Aorta (tissue), 5 donors: Measurements from ENCODE around the gene LRP8. TPM values are rescaled to one million over a fixed set of nuclear protein-coding genes. Genes with fewer than 3 reads are reported as not detected.
A peak's percentile ranks its signal among the peaks of the same experiment; 100 is the strongest.

Experiments used
- ATAC-seq: fragments of 200-7000 bp; cut with Tn5 transposase; one replicate; pipeline ENCODE4 v1.9.1; 2022; ENCODE audit warnings: moderate library complexity; ENCODE audit not compliant: low FRiP score
- DNase-seq, 2 donors: peaks; one replicate each; pipeline ENCODE4 v3.0.0-alpha.2; 2020
- H3K27ac ChIP-seq, 2 donors: one replicate each; pipeline ENCODE4 v1.5.1; 2013; ENCODE audit warnings: low read length in 2 of 2, mild to moderate bottlenecking in 2 of 2, moderate library complexity in 2 of 2, control low read depth in 1 of 2, inconsistent platforms in 1 of 2, low read depth in 1 of 2
- H3K27me3 ChIP-seq, 2 donors: one replicate each; pipeline ENCODE4 v1.6.1; 2013; ENCODE audit warnings: control low read depth in 1 of 2, low read length in 1 of 2, mild to moderate bottlenecking in 1 of 2, moderate library complexity in 1 of 2; ENCODE audit not compliant: insufficient read depth in 2 of 2, control insufficient read depth in 1 of 2
- H3K36me3 ChIP-seq, 2 donors: one replicate each; pipeline ENCODE4 v1.6.1; 2013; ENCODE audit warnings: control low read depth in 1 of 2, low read length in 1 of 2, mild to moderate bottlenecking in 1 of 2; ENCODE audit not compliant: insufficient read depth in 2 of 2, control insufficient read depth in 1 of 2
- H3K4me1 ChIP-seq, 2 donors: one replicate each; pipeline ENCODE4 v1.6.1; 2013; ENCODE audit warnings: low read length in 2 of 2, control low read depth in 1 of 2, mild to moderate bottlenecking in 1 of 2, moderate library complexity in 1 of 2; ENCODE audit not compliant: insufficient read depth in 2 of 2, control insufficient read depth in 1 of 2
- H3K4me3 ChIP-seq, 2 donors: one replicate each; pipeline ENCODE4 v1.5.1; 2013; ENCODE audit warnings: low read length in 2 of 2, control low read depth in 1 of 2, mild to moderate bottlenecking in 1 of 2
- H3K9me3 ChIP-seq: one replicate; pipeline ENCODE4 v1.6.1; 2013; ENCODE audit warnings: mild to moderate bottlenecking, low read length; ENCODE audit not compliant: control insufficient read depth
- whole genome bisulfite sequencing, 2 donors: extraction: QIAGEN DNeasy Blood & Tissue Kit; methylation state at CpG; one replicate each; pipeline ENCODE4 v1.1.7; 2013; 5-methylcytosine and 5-hydroxymethylcytosine counted together
- intact Hi-C, 2 donors: fragments of 100-400 bp; cut with DNase I; formaldehyde crosslinking; loops; one replicate each; pipeline versions ENCODE4 v1.14.2 to v1.15.0; 2022
- polyA plus RNA-seq, 2 donors: library from polyadenylated mRNA; stranded (reverse); fragments of 200-250 nt; gene quantifications; one replicate each; pipeline ENCODE4 v1.2.3, GENCODE V29; 2013
- total RNA-seq, 2 donors: library from RNA; stranded (reverse); fragmentation: NEBNext Ultra II Directional; extraction: Animal tissue kit (Norgen Biotek cat#: 25700); gene quantifications; one replicate each; pipeline ENCODE4 v1.2.1, GENCODE V29; 2021
- donor health status: healthy with polysubstance abuse.
- donor health status: Bipolar disorder and iron deficiency.
- donor health status: DM: no; HTN: no; CAD: no.
- donor health status: DM: no; HTN: no; CAD: no.
- donor health status: DM: yes; HTN: yes; CAD: no.

LRP8 gene
- total and polyA plus RNA-seq, 4 donors, result 1.1 to 12.3 (median 5.9) TPM

- Histone ChIP-seq H3K27me3 (no peaks in the 10 kb centered on the region), H3K4me1 (no peaks in the 10 kb centered on the region), H3K4me3 (no peak overlapping the region), H3K27ac (no peak overlapping the region), H3K36me3 (no peaks in the 10 kb centered on the region), H3K9me3 (no peaks in the 10 kb centered on the region)
- 87 to 89% methylated on average over 35 of the region's 35 CpGs for WGBS, 2 donors
- no peak for ATAC-seq
- peak; percentile 37 to 72 for DNase-seq
- intact Hi-C loops, result loop anchor here (5.0 kb wide), 2 partner anchors 37 to 52 kb away; no protein-coding TSS in a partner anchor
Observed at GRCh38 chr1:53328541-53329499, 950 bp upstream of the LRP8 start.

- DNase-seq, result peak; percentile 57 to 85
- no peaks in the 10 kb centered on the region for H3K27me3 ChIP-seq
- H3K36me3 ChIP-seq, result no peaks in the 10 kb centered on the region
- H3K27ac ChIP-seq, result peak overlapping the region in 1 of 2 donors; percentile 45
- peak overlapping the region; percentile 71 to 80 for H3K4me3 ChIP-seq
- no peaks in the 10 kb centered on the region for H3K4me1 ChIP-seq
- intact Hi-C loops, result loop anchor here (1.0 to 5.0 kb wide), 3 partner anchors 34 to 50 kb away; no protein-coding TSS in a partner anchor
- peak; percentile 31 for ATAC-seq
- H3K9me3 ChIP-seq, result no peaks in the 10 kb centered on the region
- WGBS, 2 donors, result 0 to 1% methylated on average over 51 to 68 of the region's 68 CpGs
Observed at GRCh38 chr1:53327182-53327913, 522 bp downstream of the LRP8 start.

GRCh38 chr1:53326598-53327181 is 1.2 kb downstream of the LRP8 start:
- intact Hi-C loops, result loop anchor here (1.0 to 5.0 kb wide), 3 partner anchors 33 to 49 kb away; no protein-coding TSS in a partner anchor
- no peaks in the 10 kb centered on the region for H3K9me3 ChIP-seq
- WGBS, 2 donors, result 0 to 1% methylated on average over 53 of the region's 53 CpGs
- H3K36me3 ChIP-seq, result no peaks in the 10 kb centered on the region
- H3K27ac ChIP-seq, result peak overlapping the region in 1 of 2 donors; percentile 5
- DNase-seq (peak in 1 of 2 donors; percentile 82), ATAC-seq (peak; percentile 58)
- H3K4me1 ChIP-seq, result no peaks in the 10 kb centered on the region
- H3K4me3 ChIP-seq, result peak overlapping the region; percentile 71 to 80
- H3K27me3 ChIP-seq, result no peaks in the 10 kb centered on the region

GRCh38 chr1:53326088-53326597 is 1.7 kb downstream of the LRP8 start:
- H3K27ac ChIP-seq, result no peak overlapping the region
- intact Hi-C loops, result loop anchor here (5.0 kb wide), 2 partner anchors 34 to 49 kb away; no protein-coding TSS in a partner anchor
- H3K4me1 ChIP-seq, result no peaks in the 10 kb centered on the region
- no peaks in the 10 kb centered on the region for H3K27me3 ChIP-seq
- 0 to 1% methylated on average over 35 to 42 of the region's 42 CpGs for WGBS, 2 donors
- peak overlapping the region; percentile 71 to 80 for H3K4me3 ChIP-seq
- peak; percentile 93 for ATAC-seq
- peak; percentile 92 to 94 for DNase-seq
- H3K9me3 ChIP-seq, result no peaks in the 10 kb centered on the region
- no peaks in the 10 kb centered on the region for H3K36me3 ChIP-seq

- H3K27me3 ChIP-seq, result no peaks in the 10 kb centered on the region
- no peak overlapping the region for H3K27ac ChIP-seq
- 7 to 12% methylated on average over 26 of the region's 26 CpGs for WGBS, 2 donors
- H3K9me3 ChIP-seq, result no peaks in the 10 kb centered on the region
- ATAC-seq (no peak), DNase-seq (no peak)
- intact Hi-C loops, result loop anchor here (5.0 kb wide), 2 partner anchors 33 to 48 kb away; no protein-coding TSS in a partner anchor
- H3K4me1 ChIP-seq, result no peaks in the 10 kb centered on the region
- H3K4me3 ChIP-seq, result peak overlapping the region; percentile 71 to 80
- no peaks in the 10 kb centered on the region for H3K36me3 ChIP-seq
Observed at GRCh38 chr1:53325326-53326087, 2.4 kb downstream of the LRP8 start.

GRCh38 chr1:53324728-53325297 is 3.1 kb downstream of the LRP8 start:
- Histone ChIP-seq H3K27ac (no peak overlapping the region), H3K27me3 (no peaks in the 10 kb centered on the region), H3K4me3 (no peak overlapping the region), H3K9me3 (no peaks in the 10 kb centered on the region), H3K4me1 (no peaks in the 10 kb centered on the region), H3K36me3 (no peaks in the 10 kb centered on the region)
- WGBS, 2 donors, result 94 to 95% methylated on average over 7 of the region's 7 CpGs
- ATAC-seq, result no peak
- DNase-seq, result peak in 1 of 2 donors; percentile 1
- intact Hi-C loops, result loop anchor here (5.0 kb wide), 2 partner anchors 33 to 48 kb away; no protein-coding TSS in a partner anchor

GRCh38 chr1:53324321-53324720 is 3.5 kb downstream of the LRP8 start:
- DNase-seq (peak in 1 of 2 donors; percentile 19), ATAC-seq (no peak)
- Histone ChIP-seq H3K27ac (no peak overlapping the region), H3K4me3 (no peak overlapping the region), H3K27me3 (no peaks in the 10 kb centered on the region), H3K4me1 (no peaks in the 10 kb centered on the region), H3K36me3 (no peaks in the 10 kb centered on the region), H3K9me3 (no peaks in the 10 kb centered on the region)
- intact Hi-C loops, result no loop called here
- WGBS, 2 donors, result 92 to 94% methylated on average over 10 of the region's 10 CpGs
